Uterus (tissue), 2 donors: ENCODE data around the gene VIPR2.

ENCODE experiments used
- CTCF ChIP-seq, 4 experiments: fragments of 200-600 bp in 2 of 4; fragments of 450-650 bp in 2 of 4; sonication (generic) in 2 of 4; IDR thresholded peaks; one replicate each; pipeline ENCODE4 v1.5.1; 2016 to 2019; ENCODE audit warnings: antibody characterized with exemption in 4 of 4, mild to moderate bottlenecking in 2 of 4, moderate library complexity in 1 of 4
- POLR2A ChIP-seq, 2 donors: fragments of 450-650 bp; IDR thresholded peaks; one replicate each; pipeline ENCODE4 v1.6.1; 2016; ENCODE audit warnings: antibody characterized with exemption in 2 of 2, mild to moderate bottlenecking in 1 of 2, moderate library complexity in 1 of 2

- no peak for TF ChIP-seq POLR2A (IDR thresholded peaks at IDR 0.05)
- TF ChIP-seq CTCF (IDR thresholded peaks at IDR 0.05), result no peak
Observed at GRCh38 chr7:158987691-158988090, 157.0 kb downstream of the VIPR2 start.
